Neuronal stem cell (in vitro differentiated cells): Measurements from ENCODE around the gene GCN1.

ENCODE experiments used
- DNase-seq: peaks from one replicate; pipeline ENCODE4 v3.0.0-alpha.2; 2013; ENCODE audit warnings: low spot score
- H2AFZ ChIP-seq: one replicate; pipeline ENCODE4 v1.6.1; 2013; ENCODE audit warnings: mild to moderate bottlenecking, low read length, inconsistent platforms
- H2AK5ac ChIP-seq: 2 replicates; pipeline ENCODE4 v1.6.1; 2013; ENCODE audit warnings: low read depth, mild to moderate bottlenecking, inconsistent platforms, low read length, moderate library complexity, mixed read lengths
- H2BK120ac ChIP-seq: 2 replicates; pipeline ENCODE4 v1.6.1; 2013; ENCODE audit warnings: low read depth, mild to moderate bottlenecking, inconsistent platforms, low read length, moderate library complexity, mixed read lengths
- H2BK12ac ChIP-seq: one replicate; pipeline ENCODE4 v1.6.1; 2013; ENCODE audit warnings: low read length, inconsistent platforms
- H2BK15ac ChIP-seq: 2 replicates; pipeline ENCODE4 v1.6.1; 2013; ENCODE audit warnings: mild to moderate bottlenecking, low read length, inconsistent platforms, mixed read lengths
- H2BK5ac ChIP-seq: one replicate; pipeline ENCODE4 v1.6.1; 2013; ENCODE audit warnings: inconsistent platforms, mild to moderate bottlenecking, low read length, moderate library complexity
- H3K14ac ChIP-seq: one replicate; pipeline ENCODE4 v1.6.1; 2013; ENCODE audit warnings: low read length, inconsistent platforms
- H3K18ac ChIP-seq: 2 replicates; pipeline ENCODE4 v1.6.1; 2013; ENCODE audit warnings: low read length, inconsistent platforms
- H3K23ac ChIP-seq: 2 replicates; pipeline ENCODE4 v1.6.1; 2013; ENCODE audit warnings: low read depth, mild to moderate bottlenecking, mixed read lengths, low read length, inconsistent platforms; ENCODE audit not compliant: poor library complexity
- H3K27ac ChIP-seq: replicated peaks from 3 replicates; pipeline ENCODE4 v1.5.1; 2013; ENCODE audit warnings: low read length, inconsistent platforms
- H3K27me3 ChIP-seq, 3 experiments: 2 replicates each; pipeline ENCODE4 v1.6.1; 2013; ENCODE audit warnings: low read length in 3 of 3, mild to moderate bottlenecking in 2 of 3, inconsistent platforms in 1 of 3, low read depth in 1 of 3, mixed read lengths in 1 of 3, moderate library complexity in 1 of 3; ENCODE audit not compliant: control insufficient read depth in 3 of 3, insufficient read depth in 3 of 3
- H3K36me3 ChIP-seq, 2 donors: replicated peaks in 1 of 2; 2 replicates each; pipeline ENCODE4 v1.6.1; 2013; ENCODE audit warnings: low read length in 2 of 2; ENCODE audit not compliant: control insufficient read depth in 2 of 2, insufficient read depth in 2 of 2
- H3K4ac ChIP-seq: 2 replicates; pipeline ENCODE4 v1.6.1; 2013; ENCODE audit warnings: inconsistent platforms, mild to moderate bottlenecking, low read length, moderate library complexity
- H3K4me1 ChIP-seq, 2 donors: 1 replicate in 1 of 2; 2 replicates in 1 of 2; pipeline ENCODE4 v1.6.1; 2013; ENCODE audit warnings: low read length in 2 of 2, low read depth in 1 of 2; ENCODE audit not compliant: control insufficient read depth in 2 of 2, insufficient read depth in 1 of 2
- H3K4me2 ChIP-seq: one replicate; pipeline ENCODE4 v1.6.1; 2013; ENCODE audit warnings: mild to moderate bottlenecking, low read length, inconsistent platforms; ENCODE audit not compliant: insufficient read depth, poor library complexity, severe bottlenecking
- H3K4me3 ChIP-seq, 2 donors: 2 replicates each; pipeline ENCODE4 v1.5.1; 2013; ENCODE audit warnings: low read length in 2 of 2, mild to moderate bottlenecking in 2 of 2, inconsistent platforms in 1 of 2, moderate library complexity in 1 of 2
- H3K79me1 ChIP-seq: one replicate; pipeline ENCODE4 v1.6.1; 2013; ENCODE audit warnings: low read depth, mild to moderate bottlenecking, inconsistent platforms, low read length, moderate library complexity
- H3K9ac ChIP-seq: one replicate; pipeline ENCODE4 v1.6.1; 2013; ENCODE audit warnings: mild to moderate bottlenecking, low read depth, low read length, inconsistent platforms; ENCODE audit not compliant: poor library complexity
- H3K9me3 ChIP-seq, 2 donors: replicated peaks in 1 of 2; 2 replicates each; pipeline versions ENCODE3 to v1.6.1; 2013; ENCODE audit warnings: low read length in 2 of 2, mild to moderate bottlenecking in 2 of 2, inconsistent platforms in 1 of 2, low read depth in 1 of 2, mixed read lengths in 1 of 2, moderate library complexity in 1 of 2; ENCODE audit not compliant: control insufficient read depth in 2 of 2, insufficient read depth in 1 of 2
- H4K8ac ChIP-seq: one replicate; pipeline ENCODE4 v1.6.1; 2013; ENCODE audit warnings: low read depth, mild to moderate bottlenecking, inconsistent platforms, low read length, moderate library complexity
- H4K91ac ChIP-seq: one replicate; pipeline ENCODE4 v1.6.1; 2013; ENCODE audit warnings: low read length, low read depth, mild to moderate bottlenecking, inconsistent platforms; ENCODE audit not compliant: poor library complexity
- WGBS, 2 donors: extraction: QIAGEN DNeasy Blood & Tissue Kit; methylation state at CpG; one replicate each; pipeline ENCODE4 v1.1.7; 2013; ENCODE audit warnings: missing lambda C conversion rate in 2 of 2, mixed read lengths in 1 of 2; ENCODE audit not compliant: insufficient read length in 2 of 2, insufficient replicate concordance in 1 of 2; ENCODE audit errors: extremely low coverage in 2 of 2; 5-methylcytosine and 5-hydroxymethylcytosine counted together

Gene GCN1

DNA sequence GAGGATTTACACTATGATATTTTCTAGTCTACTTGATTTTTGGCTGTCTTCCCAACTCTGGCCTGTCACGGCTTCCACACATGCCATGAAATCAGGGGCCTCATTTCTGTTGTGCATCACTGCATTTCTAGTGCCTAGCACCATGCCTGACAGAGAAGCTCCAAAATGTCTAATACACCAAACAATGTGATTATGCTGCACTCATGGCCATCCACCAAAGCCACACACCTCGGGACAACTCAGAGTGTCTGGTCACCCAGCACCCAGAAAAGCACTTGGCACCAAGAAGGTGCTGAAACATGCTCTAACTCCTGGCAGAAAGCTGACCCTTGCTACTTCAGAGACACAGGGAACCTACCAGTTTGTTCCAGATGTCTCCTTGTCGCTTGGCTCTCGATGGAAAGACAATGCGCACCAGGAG, 11.3 kb downstream of the GCN1 start:
- peak overlapping the region in 1 of 2 donors; percentile 9 for H3K4me3 ChIP-seq
- no peak overlapping the region for H3K4ac ChIP-seq
- H4K91ac ChIP-seq: no peak overlapping the region
- no peak overlapping the region for H2BK5ac ChIP-seq
- no peak overlapping the region for H3K9ac ChIP-seq
- H3K4me1 ChIP-seq: no peaks in the 10 kb centered on the region
- H3K27ac ChIP-seq: no peak overlapping the region
- peaks cover 36 to 92% of the 10 kb centered on the region in 2 donors for H3K36me3 ChIP-seq
- H3K27me3 ChIP-seq: no peaks in the 10 kb centered on the region
- H2BK120ac ChIP-seq: no peak overlapping the region
- no peak overlapping the region for H2BK15ac ChIP-seq
- no CpG with 5 or more reads among the region's 5 CpGs for WGBS, 2 donors
- H3K4me2 ChIP-seq: no peak overlapping the region
- no peak for DNase-seq
- H3K79me1 ChIP-seq: peaks cover 3% of the 10 kb centered on the region
- no peak overlapping the region for H3K23ac ChIP-seq
- H3K9me3 ChIP-seq: no peaks in the 10 kb centered on the region
- H2AK5ac ChIP-seq: no peak overlapping the region
- H3K14ac ChIP-seq: no peak overlapping the region
- H4K8ac ChIP-seq: no peak overlapping the region
- no peak overlapping the region for H2BK12ac ChIP-seq
- no peak overlapping the region for H3K18ac ChIP-seq
- H2AFZ ChIP-seq: no peak overlapping the region

DNA sequence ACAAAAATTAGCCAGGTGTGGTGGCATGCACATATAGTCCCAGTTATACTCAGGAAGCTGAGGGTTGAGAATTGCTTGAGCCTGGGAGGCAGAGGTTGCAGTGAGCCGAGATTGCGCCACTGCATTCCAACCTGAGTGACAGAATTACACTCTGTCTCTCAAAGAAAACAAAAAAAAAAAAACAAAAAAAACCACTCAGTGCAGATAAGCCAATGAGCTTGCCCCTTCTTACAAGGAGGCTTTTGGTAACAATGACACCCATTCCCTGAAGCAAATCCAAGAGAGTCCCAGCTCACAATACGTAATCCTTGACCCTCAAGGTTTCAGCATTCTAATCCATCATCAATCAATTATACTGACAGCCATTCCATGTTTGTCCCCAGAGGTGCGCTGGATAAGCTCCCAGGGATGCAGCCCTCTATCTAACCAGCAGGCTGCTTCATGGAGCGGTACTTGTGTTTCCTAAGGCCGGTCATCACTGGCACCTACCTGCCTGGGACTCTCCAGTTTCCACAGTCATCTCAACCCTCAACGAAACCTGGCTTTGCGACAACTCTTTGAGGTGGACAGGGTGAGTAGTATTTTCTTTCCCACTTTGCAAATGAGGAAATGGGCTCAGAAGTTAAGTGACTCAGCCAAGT, 12.4 kb downstream of the GCN1 start:
- Histone ChIP-seq H4K91ac (no peak overlapping the region), H3K27ac (no peak overlapping the region), H3K9me3 (no peaks in the 10 kb centered on the region), H2BK12ac (no peak overlapping the region), H3K4ac (no peak overlapping the region), H3K9ac (no peak overlapping the region), H2BK5ac (no peak overlapping the region), H4K8ac (no peak overlapping the region), H2AK5ac (no peak overlapping the region), H2AFZ (no peak overlapping the region), H3K18ac (no peak overlapping the region), H3K4me1 (no peaks in the 10 kb centered on the region), H3K4me2 (no peak overlapping the region), H3K79me1 (peaks cover 3% of the 10 kb centered on the region), H3K23ac (no peak overlapping the region), H3K14ac (no peak overlapping the region), H3K4me3 (no peak overlapping the region), H2BK15ac (no peak overlapping the region), H2BK120ac (no peak overlapping the region), H3K27me3 (no peaks in the 10 kb centered on the region), H3K36me3 (peaks cover 46 to 94% of the 10 kb centered on the region in 2 donors)
- WGBS, 2 donors: no CpG with 5 or more reads among the region's 8 CpGs
- no peak for DNase-seq

DNA sequence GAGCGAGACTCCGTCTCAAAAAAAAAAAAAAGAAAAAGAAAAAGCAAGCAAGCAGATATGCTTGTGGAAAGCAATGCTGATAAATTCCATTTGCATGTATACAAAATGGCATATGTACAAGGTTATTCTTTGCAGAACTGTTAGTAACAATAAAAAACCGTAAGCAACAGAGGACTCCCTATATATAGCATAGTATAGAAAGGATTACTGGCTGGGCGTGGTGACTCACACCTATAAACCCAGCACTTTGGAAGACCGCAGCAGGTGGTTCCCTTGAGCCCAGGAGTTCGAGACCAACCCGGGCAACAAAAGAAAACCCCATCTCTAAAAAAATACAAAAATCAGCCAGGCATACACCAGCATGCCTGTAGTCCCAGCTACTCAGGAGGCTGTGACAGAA, 13.5 kb downstream of the GCN1 start:
- H3K14ac ChIP-seq: no peak overlapping the region
- H2AFZ ChIP-seq: no peak overlapping the region
- no peak overlapping the region for H2BK12ac ChIP-seq
- no peaks in the 10 kb centered on the region for H3K9me3 ChIP-seq
- H3K4me1 ChIP-seq: no peaks in the 10 kb centered on the region
- no peak overlapping the region for H3K4me3 ChIP-seq
- H4K91ac ChIP-seq: no peak overlapping the region
- no peak overlapping the region for H2BK5ac ChIP-seq
- peaks cover 3% of the 10 kb centered on the region for H3K79me1 ChIP-seq
- no peaks in the 10 kb centered on the region for H3K27me3 ChIP-seq
- no peak for DNase-seq
- no peak overlapping the region for H3K4ac ChIP-seq
- H3K27ac ChIP-seq: no peak overlapping the region
- no peak overlapping the region for H4K8ac ChIP-seq
- no peak overlapping the region for H2BK120ac ChIP-seq
- no peak overlapping the region for H2BK15ac ChIP-seq
- H3K36me3 ChIP-seq: peaks cover 50 to 95% of the 10 kb centered on the region in 2 donors
- H3K23ac ChIP-seq: no peak overlapping the region
- no CpG with 5 or more reads among the region's 7 CpGs for WGBS, 2 donors
- no peak overlapping the region for H2AK5ac ChIP-seq
- no peak overlapping the region for H3K9ac ChIP-seq
- no peak overlapping the region for H3K4me2 ChIP-seq
- no peak overlapping the region for H3K18ac ChIP-seq

DNA sequence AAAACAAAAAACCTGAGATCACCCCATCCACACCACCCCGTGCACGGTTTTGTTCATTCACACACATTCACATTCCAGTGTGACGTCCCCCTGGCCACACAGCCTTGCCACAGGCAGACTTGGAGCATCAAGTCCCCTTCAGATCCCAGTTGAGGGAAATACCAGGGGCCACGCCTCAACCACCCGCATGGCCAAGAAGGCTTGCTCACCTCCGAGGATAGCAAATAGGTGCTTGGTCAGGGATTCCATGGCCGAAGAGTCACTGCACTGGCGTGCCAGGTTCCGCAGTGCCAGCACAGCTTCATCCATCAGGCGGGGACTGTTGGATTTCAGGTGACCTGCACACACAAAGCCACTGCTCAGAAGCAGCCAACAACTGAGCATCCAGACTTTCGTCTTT, 19.0 kb downstream of the GCN1 start:
- peaks cover 57 to 96% of the 10 kb centered on the region in 2 donors for H3K36me3 ChIP-seq
- no peak overlapping the region for H2AFZ ChIP-seq
- no peak overlapping the region for H4K8ac ChIP-seq
- H3K9me3 ChIP-seq: no peaks in the 10 kb centered on the region
- no peak overlapping the region for H2BK15ac ChIP-seq
- no peak overlapping the region for H2BK12ac ChIP-seq
- no peak overlapping the region for H3K23ac ChIP-seq
- H3K4me3 ChIP-seq: no peak overlapping the region
- H2AK5ac ChIP-seq: no peak overlapping the region
- H3K27ac ChIP-seq: no peak overlapping the region
- no peaks in the 10 kb centered on the region for H3K4me1 ChIP-seq
- H2BK5ac ChIP-seq: no peak overlapping the region
- H3K79me1 ChIP-seq: no peaks in the 10 kb centered on the region
- H3K27me3 ChIP-seq: no peaks in the 10 kb centered on the region
- H3K18ac ChIP-seq: no peak overlapping the region
- no CpG with 5 or more reads among the region's 11 CpGs for WGBS, 2 donors
- DNase-seq: no peak
- no peak overlapping the region for H3K4ac ChIP-seq
- no peak overlapping the region for H3K14ac ChIP-seq
- H4K91ac ChIP-seq: no peak overlapping the region
- H3K9ac ChIP-seq: no peak overlapping the region
- H3K4me2 ChIP-seq: no peak overlapping the region
- H2BK120ac ChIP-seq: no peak overlapping the region
